ENCODE measurements around the gene PLCB4. TPM values are rescaled to one million over a fixed set of nuclear protein-coding genes. Genes with fewer than 3 reads are reported as not detected.

PLCB4 gene
- total and polyA plus RNA-seq, 7 donors = 0.90 to 6.7 (median 2.1) TPM

DNA sequence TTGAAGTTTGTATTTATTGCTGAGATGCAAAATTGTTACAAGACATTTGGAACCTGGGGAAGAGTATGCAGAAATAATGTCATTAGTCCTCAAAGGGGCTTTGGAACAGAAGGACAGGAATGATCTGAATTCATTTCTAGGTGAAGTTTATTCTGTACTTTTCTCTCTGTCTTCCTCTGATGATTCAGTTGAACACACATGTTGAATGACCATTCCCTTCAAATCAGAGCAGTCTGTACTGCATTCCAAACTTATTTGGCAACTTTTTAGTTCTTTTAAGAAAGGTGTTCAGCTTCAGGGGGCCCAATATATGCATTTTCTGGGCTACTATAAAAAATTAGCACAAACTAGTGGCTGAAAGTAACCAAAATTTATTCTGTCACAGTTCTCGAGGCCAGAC is 231.6 kb downstream of the PLCB4 start:
- Histone ChIP-seq H3K9me3 (no peaks in the 10 kb centered on the region), H3K27me3 (ENCODE audit: insufficient read depth in 3 of 3, low read length in 2 of 3) (no peaks in the 10 kb centered on the region), H3K36me3 (ENCODE audit: insufficient read depth in 1 of 2, low read depth in 1 of 2) (no peaks in the 10 kb centered on the region), H3K4me1 (peaks cover 23% of the 10 kb centered on the region), H3K27ac (no peak overlapping the region), H3K4me3 (no peak overlapping the region)
- TF ChIP-seq CTCF (IDR thresholded peaks at IDR 0.05) = no peak
- intact Hi-C loops (cut with DNase I) = no loop called here
- ATAC-seq = no peak
- no peak for DNase-seq
- 59 to 77% (median 77%) methylated on average over 1 of the region's 1 CpG for WGBS, 3 donors

DNA sequence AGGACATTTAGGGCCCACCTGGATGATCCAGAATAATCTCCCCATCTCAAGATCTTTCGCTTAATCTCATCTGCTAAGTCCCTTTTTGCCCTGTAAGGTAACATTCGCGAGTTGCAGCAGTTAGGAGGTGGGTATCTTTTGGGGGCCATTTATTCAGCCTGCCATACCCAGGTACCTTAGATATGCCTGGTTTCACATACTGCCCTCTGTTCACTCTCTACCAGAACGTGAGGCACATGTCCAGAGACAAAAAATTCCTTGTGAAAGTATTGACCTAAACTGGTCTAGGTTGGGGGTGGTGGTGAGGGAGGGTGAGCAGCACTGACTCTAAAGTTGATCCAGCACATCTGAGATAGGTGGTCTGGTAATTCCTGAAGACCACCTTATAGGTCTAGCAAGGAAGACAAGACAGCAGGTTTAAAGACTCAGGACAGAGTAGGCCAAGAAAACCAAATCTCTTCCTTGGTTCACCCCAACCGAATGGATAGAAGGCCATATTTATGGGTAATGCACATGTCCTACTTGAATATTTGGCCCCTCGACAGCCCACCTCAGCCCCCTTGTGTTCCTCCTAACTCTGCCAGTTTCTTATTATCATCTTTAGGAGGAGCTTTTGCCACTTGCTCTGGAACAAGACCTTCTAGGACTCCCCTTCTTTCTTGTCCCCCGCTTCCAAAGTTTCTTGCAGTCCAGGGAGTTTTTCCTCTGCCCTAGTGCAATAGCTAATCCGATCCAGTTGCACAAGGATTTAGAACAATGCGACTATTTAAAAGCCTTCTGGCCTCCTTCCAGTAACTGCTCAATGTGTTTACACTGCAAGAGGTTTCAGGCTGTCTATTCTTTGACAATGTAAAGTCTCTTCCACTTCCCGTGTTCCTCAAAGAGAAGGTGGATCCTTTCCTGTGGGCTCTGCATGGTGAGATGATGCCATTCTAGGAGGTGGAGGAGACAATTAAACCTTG is 232.5 kb downstream of the PLCB4 start:
- peak in 1 of 4 donors; percentile 40 for ATAC-seq
- intact Hi-C loops (cut with DNase I) = no loop called here
- no peak overlapping the region for H3K27ac ChIP-seq

DNA sequence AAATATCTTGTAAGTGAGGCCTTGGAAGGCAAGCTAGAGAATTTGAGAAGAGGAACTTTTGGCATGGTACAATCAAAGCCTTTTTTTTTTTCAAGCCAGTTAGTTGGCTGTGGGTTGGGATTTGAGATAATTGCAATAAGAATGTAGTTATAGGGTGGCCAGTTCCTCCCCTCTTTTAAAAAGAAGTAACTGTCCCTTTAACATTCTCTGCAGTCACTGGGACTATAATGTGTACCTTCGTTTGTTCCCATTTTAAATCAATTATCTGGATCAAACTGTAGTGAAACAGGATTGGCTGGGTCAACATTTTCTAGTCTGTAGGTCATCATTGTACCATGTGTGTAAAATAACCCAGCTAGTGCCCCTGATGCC is 233.2 kb downstream of the PLCB4 start:
- DNase-seq (no peak), ATAC-seq (no peak)
- Histone ChIP-seq H3K36me3 (ENCODE audit: insufficient read depth in 1 of 2, low read depth in 1 of 2) (no peaks in the 10 kb centered on the region), H3K4me1 (peaks cover 23% of the 10 kb centered on the region), H3K27ac (no peak overlapping the region), H3K27me3 (ENCODE audit: insufficient read depth in 3 of 3, low read length in 2 of 3) (no peaks in the 10 kb centered on the region), H3K9me3 (no peaks in the 10 kb centered on the region), H3K4me3 (no peak overlapping the region)
- no peak for TF ChIP-seq CTCF (IDR thresholded peaks at IDR 0.05)
- intact Hi-C loops (cut with DNase I) = no loop called here
- WGBS, 3 donors = 17 to 31% (median 22%) methylated on average over 1 of the region's 1 CpG

More for the DNA sequence above, 232.5 kb downstream of the PLCB4 start:
- no peak overlapping the region for H3K4me3 ChIP-seq
- DNase-seq = no peak
- H3K4me1 ChIP-seq = peaks cover 23% of the 10 kb centered on the region
- H3K36me3 ChIP-seq (ENCODE audit: insufficient read depth in 1 of 2, low read depth in 1 of 2) = no peaks in the 10 kb centered on the region
- H3K27me3 ChIP-seq (ENCODE audit: insufficient read depth in 3 of 3, low read length in 2 of 3) = no peaks in the 10 kb centered on the region
- WGBS, 3 donors = 53 to 57% (median 57%) methylated on average over 10 of the region's 10 CpGs
- TF ChIP-seq CTCF (IDR thresholded peaks at IDR 0.05) = no peak
- H3K9me3 ChIP-seq = no peaks in the 10 kb centered on the region

DNA sequence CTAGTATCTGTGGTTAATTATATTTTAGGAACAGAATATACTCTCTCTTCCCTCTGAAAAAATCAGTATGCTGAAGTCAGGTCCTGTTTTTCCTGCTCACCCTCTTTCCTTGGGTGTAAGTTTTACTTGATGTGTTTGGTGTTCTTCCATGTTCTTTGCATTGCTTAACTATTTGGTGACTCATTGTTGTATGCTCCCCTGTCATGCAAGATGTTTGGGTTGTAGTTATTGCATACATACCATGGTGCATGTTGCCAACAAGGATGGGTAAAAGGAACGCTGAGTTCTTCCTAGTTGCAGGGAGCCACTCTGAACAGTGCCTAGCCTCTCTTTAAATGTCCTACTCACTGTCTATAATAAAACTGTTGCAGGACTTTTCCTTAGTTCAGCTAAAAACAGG is 237.6 kb downstream of the PLCB4 start:
- no peaks in the 10 kb centered on the region for H3K9me3 ChIP-seq
- ATAC-seq (peak in 1 of 4 donors; percentile 51), DNase-seq (no peak)
- 80 to 89% (median 86%) methylated on average over 1 of the region's 1 CpG for WGBS, 3 donors
- H3K27me3 ChIP-seq (ENCODE audit: insufficient read depth in 3 of 3, low read length in 2 of 3) = no peaks in the 10 kb centered on the region
- H3K27ac ChIP-seq = no peak overlapping the region
- no peak overlapping the region for H3K4me3 ChIP-seq
- peaks cover 5% of the 10 kb centered on the region for H3K4me1 ChIP-seq
- no peak for TF ChIP-seq CTCF (IDR thresholded peaks at IDR 0.05)
- no peaks in the 10 kb centered on the region for H3K36me3 ChIP-seq (ENCODE audit: insufficient read depth in 1 of 2, low read depth in 1 of 2)
- intact Hi-C loops (cut with DNase I) = no loop called here

Data from psoas muscle (tissue), 8 donors.